Neural cell (in vitro differentiated cells): Measurements from ENCODE around the gene PRG2.

Source experiments
- CTCF ChIP-seq: fragments of 450-650 bp; IDR thresholded peaks from 2 replicates; pipeline ENCODE4 v1.5.1; 2014; ENCODE audit warnings: antibody characterized with exemption, mild to moderate bottlenecking, moderate library complexity; ENCODE audit not compliant: poor library complexity, severe bottlenecking
- EZH2 ChIP-seq: fragments of 200-600, 300-800 bp; shearing (Covaris generic), sonication (generic); IDR thresholded peaks from 2 replicates; pipeline ENCODE4 v1.6.1; 2014; ENCODE audit warnings: antibody characterized with exemption, low read length, borderline replicate concordance, mild to moderate bottlenecking; ENCODE audit not compliant: insufficient read depth, poor library complexity, severe bottlenecking
- REST ChIP-seq: IDR thresholded peaks from 2 replicates; pipeline ENCODE4 v1.6.1; 2012; ENCODE audit warnings: borderline replicate concordance

GRCh38 chr11:57410287-57410686 is 19.8 kb upstream of the PRG2 start:
- TF ChIP-seq CTCF (no peak), REST (no peak), EZH2 (no peak)
